SJSA1 (cell line): ENCODE data around the gene NPC1L1. TPM values are rescaled to one million over a fixed set of nuclear protein-coding genes. Genes with fewer than 3 reads are reported as not detected.
A peak's percentile ranks its signal among the peaks of the same experiment; 100 is the strongest.

Experiments
- DNase-seq, 2 experiments: peaks; one replicate each; pipeline ENCODE4 v3.0.0-alpha.2; 2015 to 2020; ENCODE audit warnings: low spot score in 2 of 2, low read depth in 1 of 2
- H3K27ac ChIP-seq: fragments of 250-450 bp; sonication (Bioruptor Pico); 2 replicates; pipeline ENCODE4 v1.5.1; 2020; ENCODE audit warnings: mild to moderate bottlenecking, moderate library complexity
- H3K27me3 ChIP-seq: fragments of 250-450 bp; sonication (Bioruptor Pico); replicated peaks from 2 replicates; pipeline ENCODE4 v1.5.1; 2020; ENCODE audit warnings: mild to moderate bottlenecking, moderate library complexity
- H3K36me3 ChIP-seq: fragments of 250-450 bp; sonication (Bioruptor Pico); 2 replicates; pipeline ENCODE4 v1.5.1; 2020; ENCODE audit warnings: mild to moderate bottlenecking
- H3K4me1 ChIP-seq: fragments of 250-450 bp; sonication (Bioruptor Pico); replicated peaks from 2 replicates; pipeline ENCODE4 v1.6.1; 2021; ENCODE audit warnings: mild to moderate bottlenecking
- H3K4me3 ChIP-seq: fragments of 250-450 bp; sonication (Bioruptor Pico); 2 replicates; pipeline ENCODE4 v1.5.1; 2020; ENCODE audit warnings: mild to moderate bottlenecking
- H3K9me3 ChIP-seq: fragments of 250-450 bp; sonication (Bioruptor Pico); replicated peaks from 2 replicates; pipeline ENCODE4 v1.5.1; 2020; ENCODE audit warnings: mild to moderate bottlenecking
- total RNA-seq: library from RNA; depleted of rRNA; stranded (reverse); fragments of >200 nt; shearing (Covaris generic); gene quantifications from 2 replicates; pipeline ENCODE4 v1.2.3, GENCODE V29; 2014

Gene NPC1L1
- total RNA-seq, 1 experiment from 2014 or later: not detected

- Histone ChIP-seq H3K27ac (no peak overlapping the region), H3K4me1 (no peaks in the 10 kb centered on the region), H3K36me3 (no peaks in the 10 kb centered on the region), H3K4me3 (no peak overlapping the region), H3K9me3 (no peaks in the 10 kb centered on the region), H3K27me3 (peaks cover 3% of the 10 kb centered on the region; the same call in 1 of the 2 replicates)
- DNase-seq: no peak
Measured at GRCh38 chr7:44497155-44498027, 43.7 kb downstream of the NPC1L1 start.

- DNase-seq: no peak
- no peaks in the 10 kb centered on the region for H3K4me1 ChIP-seq
- H3K27me3 ChIP-seq: no peaks in the 10 kb centered on the region; the same call in 1 of the 2 replicates
- H3K36me3 ChIP-seq: no peaks in the 10 kb centered on the region
- H3K27ac ChIP-seq: no peak overlapping the region
- no peak overlapping the region for H3K4me3 ChIP-seq
- H3K9me3 ChIP-seq: no peaks in the 10 kb centered on the region
Measured at GRCh38 chr7:44496385-44496784, 44.7 kb downstream of the NPC1L1 start.

DNA sequence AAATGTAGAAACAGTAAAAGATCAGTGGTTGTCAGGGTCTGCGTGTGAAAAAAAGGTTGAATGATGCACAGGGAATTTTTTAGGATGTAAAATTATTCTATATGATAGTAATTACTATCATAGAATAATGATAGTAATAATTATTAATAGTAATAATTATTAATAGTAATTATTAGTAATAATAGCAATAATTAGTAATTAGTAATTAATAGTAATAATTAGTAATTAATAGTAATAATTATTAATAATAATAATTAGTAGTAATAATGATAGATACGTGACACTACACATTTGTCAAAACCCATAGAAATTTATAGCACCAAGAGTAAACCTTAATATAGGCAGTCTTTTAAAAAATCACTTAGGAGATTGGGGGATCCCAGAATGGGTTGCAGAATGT is 46.2 kb downstream of the NPC1L1 start:
- H3K27me3 ChIP-seq: no peaks in the 10 kb centered on the region; the same call in 1 of the 2 replicates
- H3K9me3 ChIP-seq: no peaks in the 10 kb centered on the region
- no peaks in the 10 kb centered on the region for H3K4me1 ChIP-seq
- H3K36me3 ChIP-seq: peaks cover 3% of the 10 kb centered on the region; the same call in 1 of the 2 replicates
- no peak for DNase-seq
- H3K27ac ChIP-seq: no peak overlapping the region
- no peak overlapping the region for H3K4me3 ChIP-seq

DNA sequence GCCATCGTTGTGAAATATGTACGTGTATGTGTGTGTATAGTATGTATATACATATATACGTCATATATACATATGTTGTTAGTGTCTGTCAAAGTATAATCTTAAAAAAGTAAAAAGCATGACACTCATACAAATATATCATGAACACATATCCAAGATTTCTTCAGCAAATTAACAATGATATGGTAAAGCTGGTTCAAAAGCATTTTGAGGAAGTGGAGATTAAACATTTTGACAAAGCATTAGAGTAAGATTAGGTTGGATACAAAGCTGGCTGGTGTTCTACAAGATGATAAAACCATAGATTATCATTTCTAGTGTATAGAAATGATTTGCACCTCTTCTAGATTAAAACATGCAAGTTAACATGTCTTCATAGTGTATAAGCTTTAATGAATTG is 49.9 kb downstream of the NPC1L1 start:
- H3K4me3 ChIP-seq: peak overlapping the region; percentile 71
- peaks cover 10% of the 10 kb centered on the region for H3K4me1 ChIP-seq
- no peaks in the 10 kb centered on the region for H3K9me3 ChIP-seq
- H3K27ac ChIP-seq: peak overlapping the region; percentile 98
- H3K36me3 ChIP-seq: peaks cover 13% of the 10 kb centered on the region; the same call in 1 of the 2 replicates
- DNase-seq: no peak
- H3K27me3 ChIP-seq: no peaks in the 10 kb centered on the region

DNA sequence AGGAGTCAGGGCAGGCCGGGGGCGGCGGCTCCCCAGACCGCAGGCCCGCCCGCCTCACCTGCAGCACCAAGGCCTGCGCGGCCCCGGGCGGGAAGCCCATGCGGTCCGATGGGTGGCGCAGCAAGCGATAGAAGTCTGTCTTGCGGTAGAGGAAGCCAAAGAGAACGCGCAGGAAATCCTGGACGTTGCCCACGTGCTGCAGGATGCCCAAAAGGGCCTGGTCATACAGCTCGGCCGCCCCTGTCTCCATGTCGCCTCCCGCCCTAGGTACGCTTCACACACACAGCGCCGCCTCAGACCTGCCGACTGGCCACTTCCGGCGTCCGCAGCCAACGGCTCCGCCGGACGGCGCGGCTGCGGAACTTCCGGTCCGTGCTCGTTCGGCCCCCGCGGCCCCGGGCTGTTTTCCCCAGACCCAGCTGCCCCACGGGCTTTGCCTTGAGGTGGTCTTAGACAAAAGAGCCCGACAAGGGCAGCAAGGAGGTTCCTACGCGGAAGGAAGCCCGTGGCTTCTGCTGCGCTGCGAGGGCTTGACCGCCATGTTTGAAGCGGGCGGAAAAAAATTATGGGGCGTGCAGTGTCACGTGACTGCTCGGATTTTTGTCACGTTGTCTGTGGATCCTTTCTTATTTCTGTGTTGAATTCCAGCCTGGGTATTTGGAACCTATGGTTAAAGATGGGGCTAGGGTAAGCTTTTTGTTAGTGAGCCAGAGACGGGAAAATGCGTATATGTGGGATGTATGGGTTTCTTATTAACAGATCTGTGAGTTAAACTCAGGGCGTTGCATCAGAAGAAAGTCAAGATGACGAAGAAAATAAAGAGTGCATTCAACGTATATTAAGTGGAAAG is 50.6 kb downstream of the NPC1L1 start, which contains the start of gene NUDCD3:
Gene NUDCD3, minus strand, starts transcription at position 308 of the 850 bp plus-strand sequence. Its CDS starts 58 bp downstream, at position 250.
- Histone ChIP-seq H3K4me1 (peaks cover 10% of the 10 kb centered on the region), H3K27ac (peak within 1 kb of the TSS; percentile 98), H3K4me3 (peak within 1 kb of the TSS; percentile 71), H3K9me3 (no peaks in the 10 kb centered on the region), H3K36me3 (peaks cover 14% of the 10 kb centered on the region; the same call in 1 of the 2 replicates), H3K27me3 (no peaks in the 10 kb centered on the region)
- DNase-seq: peak; percentile 83 to 94

DNA sequence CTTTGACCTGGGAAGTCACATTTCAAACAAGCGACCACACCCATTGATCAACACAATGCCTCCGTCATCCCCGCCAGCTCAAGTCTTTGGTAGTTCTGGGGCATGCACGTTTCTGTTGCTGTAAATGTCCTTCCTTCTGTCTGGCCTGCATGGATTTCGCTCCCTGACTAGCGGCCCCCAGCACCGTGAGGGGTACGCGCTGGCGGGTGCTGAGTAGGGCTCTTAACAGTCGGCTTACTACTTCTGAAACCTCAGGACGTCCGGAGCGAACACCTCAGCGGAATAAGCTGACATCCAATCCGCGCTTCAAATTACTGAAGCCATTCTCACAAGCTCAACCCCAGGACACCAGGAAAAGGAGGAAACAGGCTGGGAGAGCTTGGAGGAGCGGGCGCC is 51.2 kb downstream of the NPC1L1 start:
- Histone ChIP-seq H3K27ac (peak overlapping the region; percentile 98), H3K9me3 (no peaks in the 10 kb centered on the region)
- no peak for DNase-seq

GRCh38 chr7:44488955-44489354 is 52.2 kb downstream of the NPC1L1 start:
- H3K4me3 ChIP-seq: peak overlapping the region; percentile 71; the same call in 1 of the 2 replicates
- no peak for DNase-seq

More for the DNA sequence above, 51.2 kb downstream of the NPC1L1 start:
- Histone ChIP-seq H3K36me3 (peaks cover 20% of the 10 kb centered on the region), H3K4me1 (peaks cover 10% of the 10 kb centered on the region), H3K27me3 (no peaks in the 10 kb centered on the region), H3K4me3 (peak overlapping the region; percentile 71)

DNA sequence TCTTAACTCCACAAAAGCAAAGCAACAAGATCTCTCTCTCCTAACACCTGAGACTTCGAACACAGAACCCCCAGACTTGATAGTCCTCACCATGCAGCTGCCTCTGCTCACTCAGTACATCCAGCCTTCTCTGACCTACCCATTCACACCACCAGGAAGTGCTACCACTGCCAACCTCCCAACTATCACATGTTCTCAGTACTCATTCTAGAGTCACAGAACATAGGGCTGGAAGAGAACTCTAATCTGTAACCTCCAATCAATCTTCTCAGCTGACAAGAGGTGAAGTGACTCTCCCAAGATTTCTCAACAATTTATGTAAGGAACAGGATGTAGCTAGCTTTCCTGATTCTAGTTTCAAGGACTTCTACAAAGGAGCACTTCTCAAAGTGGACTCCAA is 54.4 kb downstream of the NPC1L1 start:
- Histone ChIP-seq H3K4me3 (no peak overlapping the region), H3K9me3 (no peaks in the 10 kb centered on the region), H3K27ac (no peak overlapping the region), H3K4me1 (peaks cover 10% of the 10 kb centered on the region), H3K27me3 (no peaks in the 10 kb centered on the region), H3K36me3 (peaks cover 52% of the 10 kb centered on the region)
- DNase-seq: no peak

More at GRCh38 chr7:44488955-44489354, 52.2 kb downstream of the NPC1L1 start:
- Histone ChIP-seq H3K9me3 (no peaks in the 10 kb centered on the region), H3K4me1 (peaks cover 10% of the 10 kb centered on the region), H3K36me3 (peaks cover 30% of the 10 kb centered on the region), H3K27ac (no peak overlapping the region), H3K27me3 (no peaks in the 10 kb centered on the region)

GRCh38 chr7:44486001-44486400 is 55.1 kb downstream of the NPC1L1 start:
- Histone ChIP-seq H3K27me3 (no peaks in the 10 kb centered on the region), H3K9me3 (no peaks in the 10 kb centered on the region), H3K4me3 (no peak overlapping the region), H3K36me3 (peaks cover 59% of the 10 kb centered on the region), H3K27ac (no peak overlapping the region), H3K4me1 (peaks cover 10% of the 10 kb centered on the region)
- no peak for DNase-seq

DNA sequence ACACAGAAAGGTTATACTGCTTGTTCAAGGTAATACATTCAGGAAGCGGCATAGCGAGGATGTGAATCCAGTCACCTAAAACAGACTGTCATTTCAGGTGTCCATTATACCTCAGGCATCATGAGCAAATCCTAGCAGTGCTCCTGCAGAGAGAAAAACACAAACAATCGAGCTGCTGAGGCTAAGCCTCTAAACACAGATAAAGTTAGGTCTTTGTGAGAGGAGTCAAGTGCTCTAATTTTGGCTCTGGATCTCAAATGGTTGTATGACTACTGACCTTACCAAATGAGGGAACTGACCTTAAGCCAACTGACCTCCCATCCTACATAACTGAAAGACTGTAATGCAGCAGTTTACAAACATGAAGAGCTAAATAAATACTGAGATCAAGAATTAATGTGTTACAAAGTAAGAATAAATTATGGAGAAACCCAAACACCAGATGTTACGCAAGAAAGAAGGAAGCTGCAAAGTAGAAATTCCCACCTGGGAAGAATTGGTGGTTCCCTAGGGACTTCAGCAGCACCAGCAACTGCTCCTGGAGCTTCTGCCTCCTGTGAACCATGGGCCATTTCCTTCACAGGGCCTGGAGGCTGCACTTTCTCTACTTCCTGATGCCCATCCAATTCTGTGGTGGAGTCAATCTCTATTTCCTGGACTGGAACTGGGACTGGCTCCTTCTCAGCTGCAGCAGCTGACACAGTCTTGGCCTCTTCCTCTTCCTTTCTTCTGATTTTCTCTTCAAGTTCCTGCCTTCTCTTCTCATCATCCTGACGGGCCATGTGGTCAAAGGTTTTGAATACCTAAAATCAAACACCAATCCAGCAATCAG is 56.4 kb downstream of the NPC1L1 start:
- no peaks in the 10 kb centered on the region for H3K27me3 ChIP-seq
- DNase-seq: no peak
- no peak overlapping the region for H3K27ac ChIP-seq
- peaks cover 10% of the 10 kb centered on the region for H3K4me1 ChIP-seq
- H3K36me3 ChIP-seq: peaks cover 67% of the 10 kb centered on the region
- no peak overlapping the region for H3K4me3 ChIP-seq
- no peaks in the 10 kb centered on the region for H3K9me3 ChIP-seq

- H3K27ac ChIP-seq: no peak overlapping the region
- H3K4me3 ChIP-seq: no peak overlapping the region
- H3K4me1 ChIP-seq: no peaks in the 10 kb centered on the region
- H3K9me3 ChIP-seq: no peaks in the 10 kb centered on the region
- H3K27me3 ChIP-seq: no peaks in the 10 kb centered on the region
- no peak for DNase-seq
- peaks cover 75% of the 10 kb centered on the region for H3K36me3 ChIP-seq
Measured at GRCh38 chr7:44482502-44483485, 58.3 kb downstream of the NPC1L1 start.

- no peak for DNase-seq
- Histone ChIP-seq H3K27ac (no peak overlapping the region), H3K9me3 (no peaks in the 10 kb centered on the region), H3K27me3 (no peaks in the 10 kb centered on the region), H3K4me3 (no peak overlapping the region), H3K4me1 (peaks cover 9% of the 10 kb centered on the region), H3K36me3 (peaks cover 82% of the 10 kb centered on the region)
Measured at GRCh38 chr7:44477938-44478337, 63.2 kb downstream of the NPC1L1 start.
